GM18907 (cell line): ENCODE results near the gene CTRB2.
"Not testable (repeated sequence)": the region's sequence is repeated elsewhere in the genome, so short reads cannot be mapped to it uniquely, and the experiment has no call there.

Source experiments
- ATAC-seq: cut with Tn5 transposase; IDR thresholded peaks from one replicate; pipeline ENCODE4 v1.9.1; 2021; ENCODE audit warnings: mild to moderate bottlenecking, moderate library complexity; ENCODE audit not compliant: unreplicated experiment

CTRB2 gene

DNA sequence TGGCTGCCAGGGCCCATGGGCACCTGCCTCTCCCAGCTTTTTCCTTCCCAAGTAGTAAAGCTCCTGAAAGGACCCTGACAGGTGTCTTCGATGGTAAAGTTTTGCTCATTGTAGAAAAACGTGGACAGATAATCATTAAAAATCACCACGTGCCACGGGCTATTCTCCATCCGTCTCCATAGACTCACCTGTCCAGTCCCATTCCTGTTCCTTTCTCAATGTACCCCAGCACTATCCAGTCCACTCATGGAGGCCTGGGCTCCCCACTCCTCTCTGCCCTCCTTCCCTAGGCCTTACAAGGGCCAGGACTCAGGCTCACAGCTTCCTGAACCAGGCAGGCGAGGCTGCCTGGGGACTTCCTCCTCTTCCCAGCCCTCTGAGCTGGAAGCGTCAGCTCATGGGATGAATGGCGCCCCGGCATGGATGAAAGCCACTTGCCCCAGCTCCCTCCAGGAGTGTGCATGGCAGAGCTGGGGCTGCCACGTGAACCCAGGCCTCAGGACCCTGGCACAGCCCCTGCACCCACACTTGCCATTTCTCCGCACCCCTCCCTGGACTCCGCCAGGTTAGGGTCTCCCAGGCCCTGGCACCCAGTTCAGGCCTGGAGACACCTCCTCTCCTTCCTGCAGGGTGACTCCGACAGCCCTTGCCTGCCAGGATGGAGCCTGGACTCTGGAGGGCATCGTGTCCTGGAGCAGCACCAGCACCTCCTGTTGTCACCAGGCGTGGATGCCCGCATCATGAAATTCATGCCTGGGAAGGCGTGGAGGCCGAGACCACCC lies 20.6 kb upstream of the CTRB2 start:
- no peak for ATAC-seq

- ATAC-seq, result no peak
Observed at GRCh38 chr16:75226550-75227360, 19.8 kb upstream of the CTRB2 start.

- no peak for ATAC-seq
Observed at GRCh38 chr16:75225678-75226515, 18.9 kb upstream of the CTRB2 start.

GRCh38 chr16:75225092-75225491 lies 18.1 kb upstream of the CTRB2 start:
- no peak for ATAC-seq

DNA sequence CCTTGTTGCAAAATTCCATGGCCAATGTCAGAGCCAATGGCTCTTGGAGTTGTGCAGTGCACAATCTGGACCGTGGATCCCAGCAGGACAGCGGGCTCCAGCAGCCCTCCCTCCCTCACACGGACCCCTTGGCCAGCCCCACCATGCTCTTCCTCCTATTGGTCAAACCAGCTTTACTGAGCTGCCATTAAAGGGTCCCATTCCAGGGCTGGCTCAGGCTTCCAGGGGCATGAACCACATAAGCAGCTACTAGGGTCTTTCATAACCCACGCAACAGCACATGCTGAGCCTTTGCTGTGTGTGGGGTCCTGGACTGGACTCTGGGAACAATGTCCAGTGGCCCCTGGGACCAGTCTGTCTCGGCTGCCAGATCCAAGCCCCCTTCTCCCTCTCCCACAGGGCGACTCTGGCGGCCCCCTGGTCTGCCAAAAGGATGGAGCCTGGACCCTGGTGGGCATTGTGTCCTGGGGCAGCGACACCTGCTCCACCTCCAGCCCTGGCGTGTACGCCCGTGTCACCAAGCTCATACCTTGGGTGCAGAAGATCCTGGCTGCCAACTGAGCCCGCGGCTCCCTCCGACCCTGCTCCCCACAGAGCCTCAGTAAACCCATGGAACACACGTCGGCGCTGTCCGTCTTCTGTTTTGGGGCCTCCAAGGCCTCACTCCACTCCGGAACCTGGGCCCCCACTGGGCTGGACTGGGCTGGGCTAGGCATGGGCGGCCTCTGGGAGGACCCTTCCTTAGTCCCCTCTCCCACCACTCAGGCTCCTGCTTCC lies 17.5 kb upstream of the CTRB2 start:
- ATAC-seq, result no peak

DNA sequence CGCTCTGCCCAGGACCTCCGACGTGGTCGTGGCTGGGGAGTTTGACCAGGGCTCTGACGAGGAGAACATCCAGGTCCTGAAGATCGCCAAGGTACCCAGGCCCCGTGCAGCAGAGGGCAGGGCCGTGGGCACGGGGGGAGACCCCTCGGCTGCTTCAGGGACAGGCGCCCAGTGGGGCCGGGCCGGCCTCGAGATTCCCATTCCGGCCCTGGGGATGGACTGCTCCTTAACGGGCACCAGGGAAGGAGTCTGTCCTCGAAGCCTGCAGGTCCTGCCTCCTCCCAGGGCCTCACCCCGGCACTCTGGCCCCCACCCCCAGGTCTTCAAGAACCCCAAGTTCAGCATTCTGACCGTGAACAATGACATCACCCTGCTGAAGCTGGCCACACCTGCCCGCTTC lies 16.2 kb upstream of the CTRB2 start:
- ATAC-seq, result not testable (repeated sequence)

- ATAC-seq, result no peak
Observed at GRCh38 chr16:75222271-75222783, 15.4 kb upstream of the CTRB2 start.

DNA sequence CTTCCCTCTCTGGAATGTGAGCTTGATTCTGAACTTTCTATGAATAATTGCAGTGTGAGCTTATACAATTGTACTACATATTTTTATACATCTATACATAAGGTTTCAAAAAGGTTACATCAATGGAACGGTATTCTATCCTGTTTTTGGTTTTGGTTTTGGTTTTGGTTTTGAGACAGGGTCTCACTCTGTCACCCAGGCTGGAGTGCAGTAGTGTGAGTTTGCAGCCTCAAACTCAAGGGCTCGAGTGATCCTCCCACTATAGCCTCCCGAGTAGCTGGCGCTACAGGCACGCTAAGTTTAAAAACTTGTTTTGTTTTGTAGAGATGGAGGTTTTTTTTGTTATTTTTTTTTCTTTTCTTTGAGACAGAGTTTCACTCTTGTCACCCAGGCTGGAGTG lies 12.9 kb upstream of the CTRB2 start:
- ATAC-seq, result no peak

- ATAC-seq, result no peak
Observed at GRCh38 chr16:75219088-75219487, 12.1 kb upstream of the CTRB2 start.

DNA sequence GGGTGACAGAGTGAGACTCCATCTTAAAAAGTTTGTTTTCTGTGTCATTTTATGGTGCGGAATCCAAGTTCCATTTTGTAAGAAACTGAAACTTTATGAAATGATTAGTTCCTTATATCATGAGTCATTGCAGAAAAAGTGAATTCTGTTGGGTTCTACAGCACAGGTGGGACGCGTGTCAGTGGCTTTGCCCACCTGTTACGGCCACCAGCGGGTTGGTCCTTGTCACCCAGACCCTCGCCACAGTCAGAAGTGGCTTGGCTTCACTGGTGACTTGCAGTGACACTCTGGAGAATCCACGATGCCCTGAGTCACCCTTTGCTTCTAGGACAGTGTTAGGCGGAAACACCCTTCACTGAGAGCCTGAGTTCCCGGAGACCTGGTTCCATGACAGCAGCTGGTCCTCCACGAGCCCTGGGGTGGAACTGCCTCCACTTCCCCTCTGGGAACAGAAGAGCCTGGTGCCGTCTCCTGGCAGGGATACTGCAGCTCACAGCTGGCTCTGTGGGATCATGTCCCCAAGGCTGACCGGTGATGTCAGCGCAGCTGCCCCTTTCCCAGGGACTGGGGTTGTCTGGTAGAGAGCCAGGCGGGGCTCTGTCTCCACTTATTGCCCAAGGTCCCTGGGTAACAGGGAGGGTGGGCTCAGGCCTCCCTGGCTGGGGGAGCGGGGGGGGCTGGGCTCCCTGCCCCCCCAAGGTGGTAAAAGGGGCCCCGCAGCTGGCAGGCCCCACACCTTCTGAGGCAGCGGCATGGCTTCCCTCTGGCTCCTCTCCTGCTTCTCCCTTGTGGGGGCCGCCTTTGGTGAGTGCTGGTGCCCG lies 11.5 kb upstream of the CTRB2 start, which contains the start of gene CTRB1:
TSS of gene CTRB1 (plus strand) at position 733 of the 821 bp plus-strand sequence. CDS start at position 753, 20 bp downstream.
- ATAC-seq, result peak; percentile 59

DNA sequence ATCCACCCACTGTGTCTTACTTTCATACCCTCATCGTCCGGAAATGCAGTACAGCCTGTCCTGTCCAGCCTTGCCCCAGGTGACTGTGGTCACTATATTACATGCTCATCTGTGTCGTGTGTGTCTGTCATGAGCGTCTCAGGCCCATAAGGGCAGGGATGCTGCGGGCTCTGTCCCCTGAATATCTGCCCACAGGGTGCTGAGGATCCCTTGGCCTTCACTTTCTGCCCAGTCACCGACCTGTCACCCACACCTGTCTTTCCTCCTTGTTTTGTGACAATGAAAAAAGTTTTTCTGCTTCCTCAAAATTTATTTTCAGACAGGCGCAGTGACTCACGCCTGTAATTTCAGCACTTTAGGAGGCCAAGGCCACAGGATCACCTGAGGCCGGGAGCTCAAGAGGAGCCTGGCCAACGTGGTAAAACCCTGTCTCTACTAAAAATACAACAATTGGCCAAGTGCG lies 10.5 kb upstream of the CTRB2 start:
- no peak for ATAC-seq

- no peak for ATAC-seq
Observed at GRCh38 chr16:75216576-75216975, 9.6 kb upstream of the CTRB2 start.

DNA sequence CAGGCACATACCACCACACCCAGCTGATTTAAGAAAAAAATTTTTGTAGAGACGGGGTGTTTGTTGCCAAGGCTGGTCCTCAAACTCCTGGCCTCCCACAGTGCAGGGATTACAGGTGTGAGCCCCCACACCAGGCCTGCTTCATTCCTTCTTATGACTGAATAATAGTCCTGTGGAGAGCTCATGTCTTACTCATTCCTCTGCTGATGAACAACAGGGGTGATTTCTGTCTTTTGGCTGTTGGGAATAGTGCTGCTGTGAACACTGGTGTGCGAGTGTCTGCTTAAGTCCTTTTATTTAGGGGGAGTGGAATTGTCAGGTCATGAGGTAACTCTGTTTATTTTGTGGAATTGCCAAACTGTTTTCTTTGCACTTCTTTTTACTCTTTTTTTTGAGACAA lies 9.2 kb upstream of the CTRB2 start:
- no peak for ATAC-seq

DNA sequence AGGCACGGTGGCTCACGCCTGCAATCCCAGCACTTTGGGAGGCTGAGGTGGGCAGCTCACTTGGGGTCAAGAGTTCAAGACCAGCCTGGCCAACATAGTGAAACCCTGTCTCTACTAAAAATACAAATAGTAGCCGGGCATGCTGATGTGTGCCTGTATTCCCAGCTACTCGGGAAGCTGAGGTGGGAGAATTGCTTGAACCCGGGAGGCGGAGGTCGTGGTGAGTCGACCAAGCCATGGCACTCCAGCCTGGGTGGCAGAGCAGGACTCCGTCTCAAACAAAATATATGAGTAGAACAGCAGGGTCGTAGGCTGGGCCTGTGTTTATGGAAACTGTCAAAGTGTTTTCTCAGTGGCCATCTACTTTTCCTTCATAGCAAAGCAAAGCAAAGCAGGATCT lies 4.3 kb upstream of the CTRB2 start:
- ATAC-seq, result not testable (repeated sequence)

DNA sequence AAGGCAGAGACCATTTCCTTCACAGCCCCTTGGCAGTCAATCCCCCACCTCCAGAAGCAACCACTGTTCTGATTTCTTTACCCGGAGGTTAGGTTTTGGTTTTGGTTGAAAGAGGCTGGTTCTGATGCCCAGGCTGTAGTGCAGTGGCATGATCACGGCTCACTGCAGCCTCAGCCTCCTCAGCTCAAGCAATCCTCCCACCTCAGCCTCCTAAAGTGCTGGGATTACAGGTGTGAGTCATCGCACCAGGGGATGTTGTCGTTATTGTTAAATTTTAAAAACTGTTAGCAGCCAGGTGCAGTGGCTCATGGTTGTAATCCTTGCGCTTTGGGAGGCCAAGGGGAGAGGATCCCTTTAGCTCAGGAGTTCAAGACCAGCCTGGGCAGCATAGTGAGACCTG lies 3.0 kb upstream of the CTRB2 start:
- ATAC-seq, result no peak

GRCh38 chr16:75209514-75209913 lies 2.6 kb upstream of the CTRB2 start:
- not testable (repeated sequence) for ATAC-seq

- ATAC-seq, result no peak
Observed at GRCh38 chr16:75208861-75209505, 2.0 kb upstream of the CTRB2 start.

GRCh38 chr16:75208242-75208825 lies 1.4 kb upstream of the CTRB2 start:
- no peak for ATAC-seq
